Keratinocyte (primary cell): Measurements from ENCODE around the gene HOXB8. TPM values are rescaled to one million over a fixed set of nuclear protein-coding genes. Genes with fewer than 3 reads are reported as not detected.
A peak's percentile ranks its signal among the peaks of the same experiment; 100 is the strongest.

Experiments
- DNase-seq: peaks from one replicate; pipeline ENCODE4 v3.0.0-alpha.2; 2011; ENCODE audit warnings: low read depth, missing footprints, low spot score
- FAIRE-seq: peaks from 2 replicates; lab custom pipeline; 2011; peaks lifted over from hg19 to GRCh38; lab: Jason Lieb, UNC
- H2AFZ ChIP-seq: 2 replicates; pipeline ENCODE4 v1.6.0; 2012; ENCODE audit warnings: low read length, control low read depth, inconsistent platforms; ENCODE audit not compliant: control insufficient read depth
- H3K27ac ChIP-seq: 2 replicates; pipeline ENCODE4 v1.5.1; 2011; ENCODE audit warnings: low read length; ENCODE audit not compliant: control insufficient read depth, insufficient read depth
- H3K27me3 ChIP-seq: 3 replicates; pipeline ENCODE4 v1.6.0; 2011; ENCODE audit warnings: low read length; ENCODE audit not compliant: control insufficient read depth, insufficient read depth; ENCODE audit errors: extremely low read depth
- H3K36me3 ChIP-seq, 2 experiments: 2 replicates in 1 of 2; 3 replicates in 1 of 2; pipeline ENCODE4 v1.5.1; 2011; ENCODE audit warnings: low read length in 2 of 2, mild to moderate bottlenecking in 1 of 2; ENCODE audit not compliant: control insufficient read depth in 2 of 2, insufficient read depth in 2 of 2; ENCODE audit errors: extremely low read depth in 1 of 2
- H3K4me1 ChIP-seq: 3 replicates; pipeline ENCODE4 v1.5.1; 2011; ENCODE audit warnings: low read length; ENCODE audit not compliant: control insufficient read depth, insufficient read depth; ENCODE audit errors: extremely low read depth
- H3K4me2 ChIP-seq: 3 replicates; pipeline ENCODE4 v1.6.0; 2011; ENCODE audit warnings: low read depth, low read length; ENCODE audit not compliant: control insufficient read depth, insufficient read depth; ENCODE audit errors: extremely low read depth
- H3K4me3 ChIP-seq, 3 experiments: fragments of 200-600 bp in 1 of 3; sonication (generic) in 1 of 3; 2 replicates in 2 of 3; 3 replicates in 1 of 3; pipeline ENCODE4 v1.5.1; 2011 to 2016; ENCODE audit warnings: low read length in 3 of 3, mild to moderate bottlenecking in 3 of 3, control low read depth in 2 of 3, inconsistent platforms in 1 of 3, low read depth in 1 of 3, mixed read lengths in 1 of 3, mixed run types in 1 of 3, moderate library complexity in 1 of 3; ENCODE audit not compliant: control insufficient read depth in 2 of 3, insufficient read depth in 2 of 3; ENCODE audit errors: extremely low read depth in 1 of 3
- H3K79me2 ChIP-seq: 2 replicates; pipeline ENCODE4 v1.6.0; 2012; ENCODE audit warnings: low read length; ENCODE audit not compliant: control insufficient read depth, insufficient read depth
- H3K9ac ChIP-seq: 3 replicates; pipeline ENCODE4 v1.6.0; 2011; ENCODE audit warnings: low read length; ENCODE audit not compliant: control insufficient read depth, insufficient read depth; ENCODE audit errors: extremely low read depth
- H3K9me1 ChIP-seq: 3 replicates; pipeline ENCODE4 v1.6.0; 2011; ENCODE audit warnings: low read length; ENCODE audit not compliant: control insufficient read depth, insufficient read depth; ENCODE audit errors: extremely low read depth
- H3K9me3 ChIP-seq: 2 replicates; pipeline ENCODE4 v1.5.1; 2012; ENCODE audit warnings: low read depth, low read length; ENCODE audit not compliant: control insufficient read depth
- H4K20me1 ChIP-seq: 3 replicates; pipeline ENCODE4 v1.6.0; 2011; ENCODE audit warnings: low read length; ENCODE audit not compliant: control insufficient read depth, insufficient read depth; ENCODE audit errors: extremely low read depth
- EZH2 ChIP-seq: IDR thresholded peaks from one replicate; pipeline ENCODE4 v1.6.1; 2012; ENCODE audit warnings: inconsistent platforms, mild to moderate bottlenecking, low read length, moderate library complexity
- dilution Hi-C: fragments of 300-500 bp; cut with MboI; formaldehyde crosslinking; loops from one replicate; pipeline ENCODE4 v1.7.0; 2020; ENCODE audit warnings: low sequenced_read_pairs; ENCODE audit not compliant: extremely low pct_ligation_motif_present
- polyA plus RNA-seq, 5 experiments: library from polyadenylated mRNA; depleted of rRNA in 3 of 5; stranded (reverse) in 3 of 5; stranded (forward) in 1 of 5; unstranded in 1 of 5; fragments of >200 nt; gene quantifications; 1 replicate in 1 of 5; 2 replicates in 3 of 5; 3 replicates in 1 of 5; pipeline versions ENCODE4 v1.2.1 to v1.2.3, GENCODE V29; 2011 to 2012; ENCODE audit warnings: missing spikeins in 2 of 5, low read depth in 1 of 5, low replicate concordance in 1 of 5
- TF ChIP-seq, protein P1 (sequence below), 3 experiments: IDR thresholded peaks in 1 of 3; conservative IDR thresholded peaks in 1 of 3; optimal IDR thresholded peaks in 1 of 3; 2 replicates in 2 of 3; 3 replicates in 1 of 3; pipeline versions ENCODE3 to v1.5.1; 2011; ENCODE audit warnings: low read length in 3 of 3, mild to moderate bottlenecking in 3 of 3, moderate library complexity in 2 of 3, control low read depth in 1 of 3, inconsistent platforms in 1 of 3; ENCODE audit not compliant: insufficient read depth in 2 of 3; ENCODE audit errors: extremely low read depth in 1 of 3

Gene HOXB8
- polyA plus RNA-seq, 1 donor (not counting 4 experiments of a cell fraction or from before 2014, with no cell fraction given) = not detected

DNA sequence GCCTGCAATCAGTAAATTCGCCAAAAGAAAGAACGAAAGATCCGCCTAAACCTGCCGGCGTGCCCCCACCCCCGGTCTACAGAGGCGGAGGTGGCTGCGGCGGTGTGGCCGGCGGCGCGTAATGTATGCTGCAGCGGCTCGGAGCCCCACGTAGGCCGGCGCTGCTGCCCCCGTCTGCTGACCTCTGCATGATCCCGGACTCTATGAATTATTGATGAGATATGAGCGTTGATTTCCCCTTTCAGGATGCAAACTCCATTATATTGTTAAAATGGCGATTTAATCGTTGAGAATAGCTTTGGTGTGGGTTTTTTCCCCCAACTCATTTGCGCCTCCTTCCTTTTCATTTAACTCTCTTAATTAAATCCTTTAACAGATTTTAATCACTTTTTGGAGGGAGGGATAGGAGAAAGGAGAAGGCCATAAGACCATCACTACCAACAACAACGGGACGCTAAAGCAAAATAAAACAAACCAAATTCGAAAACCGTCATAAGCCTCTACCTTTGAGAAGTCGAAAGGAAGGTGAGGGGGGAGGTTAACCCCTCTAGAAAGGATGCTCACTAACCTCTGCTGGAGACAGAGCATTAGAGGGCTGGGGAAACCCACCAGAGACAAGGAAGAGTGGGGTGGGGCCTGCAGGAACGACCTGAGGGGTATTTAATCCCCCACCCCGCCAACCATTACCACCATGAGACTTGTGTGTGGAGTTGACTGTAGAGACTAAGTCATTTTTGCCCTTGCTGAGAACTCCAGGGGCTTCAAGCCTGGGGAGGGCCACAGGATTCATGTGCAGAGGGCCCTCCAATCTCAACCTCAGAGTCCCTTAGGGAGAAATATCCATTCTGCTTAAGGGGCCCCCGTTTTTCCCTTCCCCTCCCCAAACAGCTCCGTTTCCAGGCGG lies 28.5 kb downstream of the HOXB8 start:
- Histone ChIP-seq H3K9me3 (no peaks in the 10 kb centered on the region), H3K4me2 (peak overlapping the region; percentile 96), H3K79me2 (no peaks in the 10 kb centered on the region), H3K9ac (no peak overlapping the region), H2AFZ (no peak overlapping the region), H4K20me1 (no peaks in the 10 kb centered on the region), H3K4me1 (peaks cover 14% of the 10 kb centered on the region), H3K4me3 (peak overlapping the region in 1 of 3 experiments; percentile 81), H3K36me3 (no peaks in the 10 kb centered on the region), H3K27ac (no peak overlapping the region), H3K9me1 (no peaks in the 10 kb centered on the region), H3K27me3 (peaks cover 60% of the 10 kb centered on the region)
- TF ChIP-seq EZH2 = no peak
- TF ChIP-seq, protein P1, sequence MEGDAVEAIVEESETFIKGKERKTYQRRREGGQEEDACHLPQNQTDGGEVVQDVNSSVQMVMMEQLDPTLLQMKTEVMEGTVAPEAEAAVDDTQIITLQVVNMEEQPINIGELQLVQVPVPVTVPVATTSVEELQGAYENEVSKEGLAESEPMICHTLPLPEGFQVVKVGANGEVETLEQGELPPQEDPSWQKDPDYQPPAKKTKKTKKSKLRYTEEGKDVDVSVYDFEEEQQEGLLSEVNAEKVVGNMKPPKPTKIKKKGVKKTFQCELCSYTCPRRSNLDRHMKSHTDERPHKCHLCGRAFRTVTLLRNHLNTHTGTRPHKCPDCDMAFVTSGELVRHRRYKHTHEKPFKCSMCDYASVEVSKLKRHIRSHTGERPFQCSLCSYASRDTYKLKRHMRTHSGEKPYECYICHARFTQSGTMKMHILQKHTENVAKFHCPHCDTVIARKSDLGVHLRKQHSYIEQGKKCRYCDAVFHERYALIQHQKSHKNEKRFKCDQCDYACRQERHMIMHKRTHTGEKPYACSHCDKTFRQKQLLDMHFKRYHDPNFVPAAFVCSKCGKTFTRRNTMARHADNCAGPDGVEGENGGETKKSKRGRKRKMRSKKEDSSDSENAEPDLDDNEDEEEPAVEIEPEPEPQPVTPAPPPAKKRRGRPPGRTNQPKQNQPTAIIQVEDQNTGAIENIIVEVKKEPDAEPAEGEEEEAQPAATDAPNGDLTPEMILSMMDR (optimal IDR thresholded peaks at IDR 0.05 in 1 of 3, IDR thresholded peaks at IDR 0.05 in 1 of 3, conservative IDR thresholded peaks at IDR 0.05 in 1 of 3; ENCODE audit: extremely low read depth in 1 of 3, insufficient read depth in 2 of 3, low read length in 3 of 3) = no peak
- dilution Hi-C loops = no loop called here
- DNase-seq (no peak), FAIRE-seq (no peak)

DNA sequence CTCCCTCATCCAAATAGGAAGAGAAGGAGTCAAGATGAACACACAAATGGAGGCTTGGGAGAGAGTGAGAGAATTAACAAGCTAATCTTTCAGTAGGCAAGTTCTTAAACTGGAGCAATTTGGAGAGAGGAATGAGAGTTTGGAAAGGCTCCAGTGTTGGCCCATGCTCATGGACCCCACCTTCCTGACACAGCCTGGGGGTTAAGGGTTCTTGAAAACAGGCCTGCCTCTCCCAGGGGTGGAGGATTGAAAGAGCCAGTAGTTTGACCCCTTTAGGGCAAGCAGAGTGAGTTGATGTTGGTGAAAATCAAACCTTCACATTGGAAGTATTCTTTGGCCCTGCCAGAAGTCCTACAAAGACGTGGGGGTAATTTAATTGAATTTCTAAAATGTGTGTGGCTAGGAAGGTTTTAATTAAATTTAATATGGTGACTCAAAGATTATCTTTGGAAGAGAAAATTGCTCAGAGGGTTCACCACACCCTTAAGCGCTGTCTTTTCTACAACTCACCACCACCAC lies 30.8 kb downstream of the HOXB8 start:
- no peak overlapping the region for H3K4me3 ChIP-seq
- H3K27me3 ChIP-seq = peaks cover 68% of the 10 kb centered on the region
- no peaks in the 10 kb centered on the region for H3K79me2 ChIP-seq
- no peaks in the 10 kb centered on the region for H3K9me1 ChIP-seq
- FAIRE-seq (no peak), DNase-seq (no peak)
- H4K20me1 ChIP-seq = no peaks in the 10 kb centered on the region
- H3K4me2 ChIP-seq = no peak overlapping the region
- no peaks in the 10 kb centered on the region for H3K36me3 ChIP-seq
- TF ChIP-seq, protein P1 (optimal IDR thresholded peaks at IDR 0.05 in 1 of 3, IDR thresholded peaks at IDR 0.05 in 1 of 3, conservative IDR thresholded peaks at IDR 0.05 in 1 of 3; ENCODE audit: extremely low read depth in 1 of 3, insufficient read depth in 2 of 3, low read length in 3 of 3) = no peak
- no peak for TF ChIP-seq EZH2
- no peak overlapping the region for H3K9ac ChIP-seq
- dilution Hi-C loops = no loop called here
- H3K27ac ChIP-seq = no peak overlapping the region
- H3K9me3 ChIP-seq = no peaks in the 10 kb centered on the region
- peaks cover 14% of the 10 kb centered on the region for H3K4me1 ChIP-seq
- no peak overlapping the region for H2AFZ ChIP-seq
